Pons (tissue), 1 donor: ENCODE results near the gene ESRRG.
"Not testable (repeated sequence)": the region's sequence is repeated elsewhere in the genome, so short reads cannot be mapped to it uniquely, and the experiment has no call there.

ENCODE experiments used
- DNase-seq: peaks from one replicate; pipeline ENCODE4 v3.0.0-alpha.2; 2016; ENCODE audit warnings: low spot score

The ESRRG gene

DNA sequence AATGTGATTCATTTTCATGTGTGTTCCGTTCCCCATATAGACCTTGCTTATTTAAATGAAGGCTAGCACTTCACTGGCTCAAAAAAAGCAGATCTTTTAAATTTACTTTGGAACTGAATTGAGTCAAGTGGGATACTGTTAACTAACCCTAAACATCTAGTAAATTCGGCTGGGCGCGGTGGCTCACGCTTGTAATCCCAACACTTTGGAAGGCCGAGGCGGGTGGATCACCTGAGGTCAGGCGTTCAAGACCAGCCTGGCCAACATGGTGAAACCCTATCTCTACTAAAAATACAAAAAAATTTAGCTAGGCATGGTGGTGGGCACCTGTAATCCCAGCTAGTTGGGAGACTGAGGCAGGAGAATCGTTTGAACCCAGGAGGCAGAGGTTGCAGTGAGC lies 19.2 kb downstream of the ESRRG start:
- DNase-seq, result not testable (repeated sequence)

DNA sequence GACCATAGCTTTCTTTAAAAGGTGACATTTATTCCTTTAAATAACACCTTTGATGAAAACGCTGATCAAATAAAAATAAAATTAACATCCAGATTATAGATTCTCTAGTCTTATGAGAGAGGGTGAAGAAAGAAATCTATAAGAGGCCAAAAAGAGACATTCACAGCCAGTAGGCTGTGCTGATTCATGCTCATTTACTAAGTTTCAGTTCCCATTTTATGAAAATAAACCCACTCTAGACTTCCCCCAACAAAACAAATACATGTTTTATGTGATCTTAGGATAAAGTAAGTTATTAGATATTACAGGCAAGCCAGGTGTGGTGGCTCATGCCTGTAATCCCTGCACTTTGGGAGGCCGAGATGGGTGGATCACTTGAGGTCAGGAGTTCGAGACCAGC lies 21.1 kb downstream of the ESRRG start:
- no peak for DNase-seq

DNA sequence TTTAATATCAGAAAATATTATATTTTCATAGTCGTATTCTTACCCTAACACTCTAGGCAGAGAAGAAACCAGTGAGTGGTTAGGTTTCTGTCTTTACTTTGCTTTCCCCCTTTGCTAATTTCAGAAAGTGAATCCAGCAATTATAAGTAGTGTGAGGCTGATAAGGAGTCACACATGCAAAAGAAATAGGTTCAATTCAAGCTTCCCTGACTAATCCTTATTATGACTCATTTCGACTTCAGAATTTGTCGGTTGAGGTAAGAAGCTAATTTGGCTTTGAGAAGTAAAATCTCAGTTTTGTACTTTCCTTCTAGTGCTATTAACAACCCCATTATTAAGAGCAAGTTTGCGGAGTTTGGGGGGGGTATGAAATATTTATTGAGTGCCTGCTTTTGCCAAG lies 22.4 kb downstream of the ESRRG start:
- DNase-seq, result no peak

DNA sequence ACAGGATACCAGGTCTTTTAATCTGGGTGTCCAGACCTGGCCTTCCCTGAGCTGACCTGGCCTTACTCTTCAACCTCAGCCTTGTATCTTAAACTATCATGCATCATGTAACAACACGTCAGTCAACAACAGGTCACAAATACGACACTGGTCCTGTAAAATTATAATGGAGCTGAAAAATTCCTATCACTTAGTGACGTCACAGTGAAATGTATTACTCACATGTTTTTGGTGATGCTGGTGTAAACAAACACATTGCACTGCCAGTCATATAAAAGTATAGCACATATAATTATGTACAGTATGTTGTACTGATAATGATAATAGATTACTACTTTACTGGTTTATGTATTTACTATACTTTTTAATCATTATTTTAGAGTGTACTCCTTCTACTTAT lies 31.5 kb downstream of the ESRRG start:
- no peak for DNase-seq

DNA sequence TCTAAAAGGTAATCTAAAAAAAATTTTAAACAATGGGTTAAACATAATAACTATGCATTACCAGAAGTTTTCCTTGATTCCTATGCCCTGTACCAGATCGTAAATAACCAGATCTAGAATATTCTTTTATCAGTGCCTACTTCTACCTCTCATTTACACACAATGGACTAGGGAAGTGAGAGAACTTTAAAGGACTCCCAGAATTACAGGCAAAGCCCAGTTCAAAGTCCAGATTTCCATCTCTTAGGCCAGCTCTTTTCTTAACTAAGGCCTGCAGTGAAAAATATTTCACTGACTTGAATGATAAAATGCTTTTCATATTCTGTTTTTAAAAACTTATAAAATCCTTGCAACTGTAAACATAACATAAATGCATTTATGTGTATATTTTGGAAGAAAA lies 32.6 kb downstream of the ESRRG start:
- no peak for DNase-seq

DNA sequence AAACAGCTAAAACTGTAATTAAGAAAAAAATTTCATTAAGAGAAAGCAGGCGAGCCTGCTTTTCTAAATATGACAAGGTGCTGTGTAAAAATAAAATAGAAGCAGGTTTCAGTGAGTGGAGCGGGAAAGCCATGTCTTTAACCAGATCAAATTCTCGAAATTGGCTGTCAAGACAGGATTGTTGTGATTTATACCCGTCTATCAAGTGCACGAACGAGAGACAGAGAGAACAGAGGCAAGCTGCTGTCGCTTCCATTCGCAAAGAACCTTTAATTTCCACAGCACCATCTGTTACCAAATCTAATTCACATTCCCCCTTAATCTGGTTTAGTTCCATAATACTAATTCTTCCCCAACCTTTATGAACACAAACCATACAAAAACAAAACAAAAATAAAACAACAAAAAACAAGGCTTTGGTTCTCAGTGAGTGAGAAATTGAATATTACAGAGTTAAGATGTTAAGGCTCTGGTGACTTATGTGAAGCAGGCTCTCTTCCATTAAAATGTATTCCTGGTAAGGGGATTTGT lies 35.0 kb downstream of the ESRRG start:
- DNase-seq, result no peak

DNA sequence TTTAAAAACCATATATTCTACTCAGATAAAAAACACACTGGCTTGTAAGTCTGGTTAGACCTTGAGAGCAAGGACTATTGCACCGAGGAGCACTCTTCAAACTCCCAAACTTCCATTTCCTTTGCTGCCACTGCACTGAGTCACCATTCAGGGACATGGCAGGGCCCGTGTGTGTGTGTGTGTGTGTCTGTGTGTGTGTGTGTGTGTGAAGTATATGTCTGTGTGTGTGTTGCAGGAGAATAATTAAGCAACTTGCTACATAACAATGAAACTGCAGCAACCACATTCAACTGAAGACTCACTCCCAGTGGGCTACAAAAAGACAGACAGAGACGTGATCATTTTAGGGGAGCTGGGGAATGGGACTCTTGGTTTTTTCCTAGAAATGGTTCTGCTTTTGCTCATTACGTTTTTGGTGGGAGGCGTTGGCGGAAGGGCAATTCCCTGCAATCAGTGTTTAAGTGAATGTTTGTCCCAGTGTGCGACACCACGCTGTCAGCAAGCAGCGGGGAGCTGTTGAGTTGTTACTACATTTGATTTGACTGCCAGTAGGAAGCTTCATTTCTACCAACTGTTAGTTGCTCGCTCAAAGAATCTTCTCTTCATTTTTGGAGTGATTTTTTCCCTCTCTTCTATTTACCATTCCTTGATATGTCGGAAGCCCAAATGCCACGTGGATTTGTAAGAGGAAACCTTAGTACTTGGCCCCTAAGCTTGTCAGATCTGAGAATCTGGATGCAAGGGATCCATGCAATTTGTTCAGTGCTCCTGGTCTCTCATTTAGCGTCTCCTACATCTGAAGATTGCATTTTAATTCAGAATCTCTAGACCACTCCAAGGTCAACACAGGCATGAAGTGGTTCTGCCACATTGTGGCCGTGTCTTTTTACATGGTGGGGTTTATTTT lies 36.1 kb downstream of the ESRRG start:
- no peak for DNase-seq

DNA sequence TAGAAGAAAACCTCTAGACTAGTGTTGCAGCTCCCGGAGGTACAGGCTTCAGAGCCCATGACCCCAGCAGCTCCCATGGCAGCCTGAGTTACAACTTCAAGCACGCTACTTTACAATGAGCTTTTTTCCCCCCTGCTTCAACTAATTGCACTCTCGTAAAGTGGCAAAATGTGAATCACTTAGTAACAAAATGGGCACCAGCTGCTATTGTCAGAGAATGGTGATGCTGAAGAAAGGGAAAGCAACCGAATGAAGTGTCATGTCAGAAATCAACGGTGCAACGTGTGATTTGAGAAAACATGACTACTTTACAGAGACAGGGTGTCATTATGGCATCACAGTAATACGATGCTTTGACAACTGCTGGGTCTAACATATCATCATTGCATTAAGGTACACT lies 40.5 kb downstream of the ESRRG start:
- DNase-seq, result no peak

DNA sequence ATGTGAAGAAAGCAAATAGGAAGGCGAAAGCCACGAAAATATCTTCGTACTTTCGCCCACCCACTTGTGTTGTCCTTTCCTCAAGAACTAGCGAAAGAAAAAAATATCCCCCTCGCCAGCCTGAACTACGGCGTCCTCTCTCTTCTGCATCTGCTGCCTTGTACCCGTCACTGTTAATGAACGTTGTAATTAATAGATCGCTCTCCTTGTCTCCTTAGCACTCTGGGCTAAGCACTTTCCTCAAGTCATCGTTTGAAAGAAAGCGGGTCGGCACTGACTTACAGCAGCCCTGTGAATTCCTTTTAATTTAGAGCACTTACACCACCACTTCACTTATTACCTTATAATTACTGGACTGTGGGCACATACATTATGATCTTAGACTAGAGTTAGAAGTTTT lies 44.1 kb downstream of the ESRRG start:
- no peak for DNase-seq

DNA sequence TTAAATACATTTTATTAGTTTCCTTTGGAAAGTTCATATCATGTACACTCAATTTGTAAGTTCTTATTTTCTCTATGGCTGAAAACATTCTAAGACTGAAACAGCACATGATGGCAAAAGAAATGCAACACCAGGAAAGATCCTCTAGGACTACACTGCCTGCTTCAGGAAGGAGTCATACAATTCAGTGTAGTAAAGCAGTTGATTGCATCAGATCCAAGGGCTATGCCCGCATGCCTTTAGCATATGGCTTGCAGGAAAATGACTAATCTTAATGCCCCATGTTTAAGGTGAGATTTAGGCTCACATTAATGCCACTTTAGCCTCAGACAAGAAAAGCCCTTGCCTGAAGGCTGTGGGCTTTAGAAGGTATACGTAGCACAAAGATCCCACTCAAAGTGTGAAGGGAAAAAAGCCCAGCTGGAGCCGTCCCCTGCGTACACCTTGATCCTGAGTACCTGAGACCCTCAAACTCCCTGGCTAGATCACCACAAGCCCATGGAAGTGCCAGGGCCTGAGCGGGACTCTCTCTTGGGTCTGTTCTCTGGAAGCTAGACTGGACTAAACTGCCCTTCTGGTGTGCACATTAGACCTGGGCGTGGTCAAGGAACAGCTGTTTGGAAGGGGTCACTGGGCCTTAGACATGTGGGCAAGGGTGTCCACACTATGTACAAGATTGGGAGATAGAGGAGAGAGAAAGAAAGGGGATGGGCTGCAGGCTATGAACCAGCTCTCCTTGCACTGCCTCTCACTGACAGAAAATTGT lies 52.9 kb downstream of the ESRRG start:
- DNase-seq, result no peak

DNA sequence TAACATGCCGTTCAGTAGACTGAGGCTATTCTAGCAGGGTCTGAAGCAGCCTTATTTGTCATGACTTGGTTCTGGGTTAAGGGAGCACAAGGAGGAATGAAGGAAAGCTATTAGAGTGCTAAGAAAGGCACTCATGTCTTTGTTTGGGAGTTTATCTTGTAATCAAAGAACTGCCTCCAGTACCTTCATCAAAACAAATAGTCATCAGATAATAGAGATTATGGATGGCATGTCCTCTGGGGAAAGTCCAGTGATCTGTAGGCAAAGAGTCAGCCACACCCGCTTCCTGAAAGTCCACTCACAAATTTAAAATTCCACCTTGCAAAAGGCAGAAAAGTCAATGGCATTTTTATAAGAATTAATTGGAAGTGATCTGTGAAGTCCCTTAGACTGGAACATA lies 56.8 kb downstream of the ESRRG start:
- no peak for DNase-seq

DNA sequence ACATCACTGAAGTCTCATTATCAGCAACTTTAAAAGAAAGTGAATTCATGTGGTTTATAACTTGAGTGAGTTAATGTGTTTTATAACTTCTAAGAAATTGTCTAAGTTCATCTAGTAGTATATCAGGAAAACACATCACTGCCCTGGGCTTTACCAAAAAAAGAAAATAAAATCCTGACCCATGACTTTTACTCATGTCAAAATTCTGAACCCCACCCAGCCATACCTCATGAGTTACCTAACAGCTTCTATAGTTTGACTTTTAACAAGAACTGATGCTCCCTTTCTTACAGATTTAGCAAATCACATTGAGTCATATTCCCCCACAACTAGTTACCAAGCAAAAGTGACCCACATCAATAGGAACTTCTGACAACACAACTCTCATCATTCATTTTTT lies 57.4 kb downstream of the ESRRG start:
- no peak for DNase-seq

DNA sequence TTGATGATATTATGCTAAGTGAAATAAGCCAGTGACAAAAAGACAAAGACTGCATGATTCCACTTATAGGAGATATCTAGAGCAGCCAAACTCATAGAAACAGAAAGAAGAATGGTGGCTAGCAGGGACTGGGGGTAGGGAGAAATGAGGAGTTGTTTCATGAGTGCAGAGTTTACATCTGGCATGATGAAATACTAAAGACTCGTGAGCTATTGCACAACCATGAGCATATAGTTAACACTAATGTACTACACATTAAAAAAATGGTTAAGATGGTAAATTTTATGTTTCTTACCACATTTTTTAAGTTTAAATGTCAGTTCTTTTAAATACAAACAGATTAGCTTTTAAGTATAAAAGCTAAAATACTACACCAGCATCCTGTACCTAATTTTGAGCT lies 57.8 kb downstream of the ESRRG start:
- no peak for DNase-seq

DNA sequence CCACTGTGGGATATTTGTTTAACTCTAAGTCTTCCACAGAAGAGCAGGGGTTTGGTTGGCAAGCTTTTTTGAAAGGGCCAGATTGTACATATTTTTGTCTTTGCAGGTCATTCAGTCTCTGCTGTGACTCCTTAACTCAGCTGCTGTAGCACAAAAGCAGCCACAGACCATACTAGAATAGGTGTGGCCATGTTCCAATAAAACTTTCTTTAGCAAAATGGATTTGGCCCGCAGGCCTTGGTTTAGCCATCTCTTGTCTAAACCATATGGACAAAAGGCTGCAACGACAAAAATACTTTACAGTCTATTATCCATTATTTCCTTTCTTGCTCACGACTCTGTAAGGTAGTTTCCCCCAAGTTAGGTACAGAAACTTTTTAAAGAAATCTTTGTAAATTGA lies 60.5 kb downstream of the ESRRG start:
- DNase-seq, result no peak

DNA sequence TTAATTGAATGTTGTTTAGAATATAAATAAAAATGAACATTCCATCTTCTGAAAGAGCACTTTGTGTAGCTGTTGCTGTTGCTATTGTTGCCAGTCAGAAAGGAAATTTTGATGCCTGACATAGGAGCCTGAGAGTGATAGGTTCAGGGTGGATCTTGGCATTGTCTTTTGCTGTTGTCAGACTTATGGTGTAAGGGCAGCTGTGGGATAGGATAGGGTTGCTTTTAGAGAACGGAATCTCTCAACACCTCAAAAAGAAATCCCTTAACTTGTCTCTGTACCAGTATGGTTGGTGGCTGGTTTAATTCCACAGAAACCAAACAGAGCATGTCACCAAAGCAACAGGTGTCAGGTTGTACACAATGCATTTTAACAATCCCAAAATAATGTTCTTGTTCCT lies 62.7 kb downstream of the ESRRG start:
- DNase-seq, result no peak

DNA sequence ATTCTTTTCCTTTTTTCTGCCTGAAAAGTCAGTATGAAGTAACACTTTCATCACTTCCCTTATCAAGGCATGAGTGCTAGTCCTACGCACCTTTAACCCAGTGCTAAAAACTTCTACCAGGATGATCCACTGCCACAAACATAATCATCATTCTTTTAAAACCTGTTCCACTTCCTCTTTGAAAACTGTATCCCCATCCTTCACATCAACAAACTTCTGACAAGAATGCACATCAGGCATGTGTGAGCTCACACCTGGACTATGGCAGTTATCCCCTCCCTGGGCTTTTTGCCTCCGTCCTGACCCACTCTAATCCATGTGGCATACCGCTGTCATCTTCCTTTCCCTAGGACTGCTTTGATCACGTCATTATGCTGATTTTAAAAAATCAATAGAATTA lies 70.2 kb downstream of the ESRRG start:
- no peak for DNase-seq

DNA sequence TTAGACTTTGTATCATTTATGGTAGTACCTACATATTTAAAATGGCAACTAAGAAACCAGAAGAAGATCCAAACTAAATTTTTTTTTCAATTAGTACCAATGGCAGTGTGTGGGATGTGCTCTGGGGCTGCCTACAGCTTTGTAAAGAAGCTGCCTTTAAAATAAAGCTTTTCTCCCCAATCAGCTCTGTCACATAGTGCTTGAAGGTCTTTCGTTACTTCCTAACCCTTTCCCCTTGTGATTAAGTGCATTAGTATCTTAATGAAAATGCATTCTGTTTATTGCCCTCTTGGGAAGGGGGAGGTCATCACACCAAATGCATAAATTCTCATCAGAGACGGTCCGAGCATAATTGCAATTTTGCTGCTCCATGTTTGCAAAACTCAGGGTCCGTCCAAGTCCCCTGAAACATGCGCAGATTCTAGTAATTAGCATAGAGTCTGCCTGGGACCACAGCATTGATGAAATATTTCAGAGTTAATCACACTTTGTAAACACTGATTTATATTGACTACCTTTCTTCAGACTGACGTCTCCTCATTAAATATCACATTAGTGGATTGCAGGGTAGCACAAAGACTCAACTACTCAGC lies 71.3 kb downstream of the ESRRG start:
- DNase-seq, result no peak

DNA sequence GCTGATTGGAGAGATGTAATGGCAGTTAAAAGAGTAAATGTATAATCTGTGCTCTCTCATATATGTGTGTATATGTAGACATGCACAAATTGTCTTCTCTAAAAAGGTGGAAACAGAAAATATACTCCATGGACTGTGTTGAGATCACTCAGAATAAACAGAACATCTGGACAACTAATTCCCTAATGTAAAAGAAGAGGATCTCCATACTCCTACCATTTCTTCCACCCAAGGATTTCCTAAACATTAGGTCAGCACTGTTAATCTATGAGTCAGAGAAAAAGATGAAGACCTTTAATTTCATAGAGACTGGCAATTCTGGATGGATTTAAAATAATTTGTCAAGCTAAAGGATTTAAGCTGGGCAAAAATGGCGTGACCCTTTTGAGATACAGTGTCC lies 80.1 kb downstream of the ESRRG start:
- DNase-seq, result no peak

DNA sequence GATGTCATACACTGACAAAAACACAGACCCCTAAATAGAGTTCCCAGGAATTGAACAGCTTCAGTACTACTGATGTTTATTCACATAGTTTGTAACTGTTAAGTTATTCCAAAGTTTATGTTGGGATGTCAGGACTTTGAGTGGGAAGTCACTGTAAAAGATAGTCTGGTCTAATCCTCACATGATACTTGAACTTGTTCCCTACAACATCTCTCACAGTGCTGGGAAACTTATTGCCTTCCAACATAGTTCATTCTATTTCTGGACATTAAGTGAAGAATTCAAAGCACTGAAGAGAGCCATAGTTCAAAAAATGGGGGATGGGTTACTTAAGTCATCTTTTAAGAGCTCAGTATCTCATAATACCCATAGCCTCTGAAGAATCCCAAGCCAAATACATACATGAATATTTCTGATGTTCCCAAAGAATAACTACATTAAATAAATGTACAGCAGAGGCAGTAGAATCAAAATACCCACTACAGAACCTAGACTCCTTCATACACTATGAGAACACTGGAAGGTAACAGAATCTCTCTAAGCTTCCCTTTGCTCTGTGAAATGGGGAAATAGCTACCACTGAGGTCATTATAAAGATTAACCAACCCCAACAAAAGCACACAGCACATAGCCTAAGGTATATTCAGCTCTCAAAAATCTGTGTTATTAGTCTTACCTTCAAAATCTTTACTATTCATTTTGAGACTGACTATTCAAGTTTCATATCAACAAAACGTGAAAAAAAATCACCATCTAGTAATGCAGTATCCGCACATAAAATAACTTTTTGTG lies 81.4 kb downstream of the ESRRG start:
- DNase-seq, result no peak

DNA sequence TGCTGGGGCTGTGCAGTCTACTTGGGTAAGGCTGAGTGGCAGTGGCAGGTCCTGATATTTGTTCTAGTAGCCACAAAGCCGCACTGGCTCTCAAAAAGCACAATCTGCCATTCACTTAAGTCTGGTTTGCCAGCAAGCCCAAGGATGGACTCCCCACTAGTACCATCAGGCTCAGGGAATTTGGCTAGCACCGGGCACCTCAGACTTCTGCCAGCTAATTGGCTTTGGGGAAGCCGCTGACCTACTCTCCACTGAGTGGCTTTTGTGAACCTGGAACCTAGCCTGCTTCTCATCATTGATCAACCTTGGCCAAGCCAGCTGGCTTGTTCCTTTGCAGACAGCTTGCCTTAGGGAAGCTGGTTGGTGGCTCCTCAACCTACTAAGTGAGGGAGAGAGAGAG lies 83.1 kb downstream of the ESRRG start:
- DNase-seq, result peak; percentile 55

DNA sequence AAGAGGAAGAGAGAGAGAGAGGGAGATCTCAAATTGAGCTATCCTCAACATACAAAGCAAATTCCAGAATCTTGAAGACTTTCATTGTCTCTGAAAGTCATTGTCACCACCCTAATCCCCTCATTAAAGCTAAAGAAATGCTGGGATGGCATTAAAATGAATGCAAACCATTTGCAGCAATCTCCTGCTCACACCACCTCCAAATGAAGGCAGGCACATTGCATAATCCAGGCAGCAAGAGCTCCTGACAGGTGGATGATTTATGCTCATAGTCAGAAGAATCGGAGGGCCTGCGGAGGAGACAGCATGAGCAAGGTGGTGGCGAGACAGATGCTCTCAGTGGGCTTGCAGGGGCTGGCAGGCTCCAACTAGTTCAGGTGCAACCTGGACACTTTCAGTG lies 90.2 kb downstream of the ESRRG start:
- DNase-seq, result no peak

DNA sequence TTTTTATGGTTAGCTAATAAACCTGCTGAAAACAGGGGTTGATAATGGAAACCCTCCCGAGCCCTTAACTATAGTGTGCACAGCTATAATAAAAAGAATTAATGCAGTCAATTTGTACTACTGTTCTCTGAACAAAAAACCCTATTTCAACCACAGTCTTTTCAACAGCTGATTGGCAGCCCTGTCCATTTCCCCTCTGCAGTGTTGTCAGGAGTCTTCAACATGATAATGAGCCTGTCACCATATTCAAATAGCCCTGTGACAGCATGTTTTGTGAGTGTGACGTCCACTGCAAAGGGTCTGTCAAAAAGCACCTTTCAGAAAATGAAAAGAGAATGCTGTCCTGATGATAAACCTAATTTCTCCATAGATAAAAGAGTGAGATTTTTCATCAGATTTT lies 92.7 kb downstream of the ESRRG start:
- DNase-seq, result no peak
